ENCODE measurements around the gene IL17RD. TPM values are rescaled to one million over a fixed set of nuclear protein-coding genes. Genes with fewer than 3 reads are reported as not detected.

The IL17RD gene
- total RNA-seq, 1 experiment from 2014 or later, result 3.5 TPM

- Histone ChIP-seq H3K36me3 (ENCODE audit: control insufficient read depth, insufficient read depth, low read length) (no peaks in the 10 kb centered on the region), H3K4me3 (ENCODE audit: low read depth in 2 of 2, low read length in 2 of 2) (no peak overlapping the region), H3K9me3 (ENCODE audit: control insufficient read depth, insufficient read depth, low read depth, low read length) (no peaks in the 10 kb centered on the region), H3K27me3 (ENCODE audit: control insufficient read depth, insufficient read depth, low read length) (no peaks in the 10 kb centered on the region), H3K4me1 (ENCODE audit: control insufficient read depth, insufficient read depth, low read length) (no peaks in the 10 kb centered on the region; the same call in 1 of the 2 replicates), H3K27ac (ENCODE audit: low read length) (no peak overlapping the region)
- TF ChIP-seq CTCF (IDR thresholded peaks at IDR 0.05) (no peak), TCF7L2 (IDR thresholded peaks at IDR 0.05; ENCODE audit: low read depth, low read length) (no peak), REST (IDR thresholded peaks at IDR 0.05; ENCODE audit: insufficient read depth in 1 of 2, low read depth in 2 of 2, low read length in 1 of 2) (no peak), POLR2AphosphoS5 (IDR thresholded peaks at IDR 0.05; ENCODE audit: low read depth, low read length) (no peak), SIN3A (IDR thresholded peaks at IDR 0.05; ENCODE audit: borderline replicate concordance, insufficient read depth, low read depth, low read length) (no peak)
- POLR2A ChIA-PET, result no interaction called here
- BruUV-seq (replicated peaks), result no TSS peak
- intact Hi-C loops (cut with micrococcal nuclease; ENCODE audit: unreplicated experiment), result no loop called here
- in situ Hi-C loops (cut with HindIII; ENCODE audit: low pct_unique_long_range_greater_than_20kb, low sequenced_read_pairs), result no loop called here
- CTCF ChIA-PET, result no interaction called here
- DNase-seq (ENCODE audit: low read depth, low spot score) (no peak), ATAC-seq (no peak)
These were observed 4.2 kb downstream of the IL17RD start for GRCh38 chr3:57160765-57161538.

GRCh38 chr3:57160076-57160764 is 4.9 kb downstream of the IL17RD start:
- no peak overlapping the region for H3K27ac ChIP-seq (ENCODE audit: low read length)
- no TSS peak for BruUV-seq (replicated peaks)
- H3K9me3 ChIP-seq (ENCODE audit: control insufficient read depth, insufficient read depth, low read depth, low read length), result no peaks in the 10 kb centered on the region
- DNase-seq (ENCODE audit: low read depth, low spot score), result no peak
- intact Hi-C loops (cut with micrococcal nuclease; ENCODE audit: unreplicated experiment), result no loop called here
- ChIA-PET POLR2A (no interaction called here), CTCF (interaction anchor here (0.6 kb wide), 1 partner anchor 679 kb away, joined by 11 read pairs; no protein-coding TSS in a partner anchor)
- in situ Hi-C loops (cut with HindIII; ENCODE audit: low pct_unique_long_range_greater_than_20kb, low sequenced_read_pairs), result no loop called here
- H3K36me3 ChIP-seq (ENCODE audit: control insufficient read depth, insufficient read depth, low read length), result no peaks in the 10 kb centered on the region
- no peak for ATAC-seq
- no peaks in the 10 kb centered on the region for H3K27me3 ChIP-seq (ENCODE audit: control insufficient read depth, insufficient read depth, low read length)
- H3K4me3 ChIP-seq (ENCODE audit: low read depth in 2 of 2, low read length in 2 of 2), result no peak overlapping the region
- no peaks in the 10 kb centered on the region for H3K4me1 ChIP-seq (ENCODE audit: control insufficient read depth, insufficient read depth, low read length)
- TF ChIP-seq SIN3A (IDR thresholded peaks at IDR 0.05; ENCODE audit: borderline replicate concordance, insufficient read depth, low read depth, low read length) (no peak), CTCF (IDR thresholded peaks at IDR 0.05) (no peak)

Measured in Panc1 (cell line).